IPS-15b (cell line): ENCODE data around the gene TSPAN4.

Source experiments
- H3K27me3 ChIP-seq: one replicate; pipeline ENCODE4 v1.6.1; 2013; ENCODE audit warnings: low read length; ENCODE audit not compliant: control insufficient read depth, insufficient read depth
- H3K36me3 ChIP-seq: one replicate; pipeline ENCODE4 v1.6.1; 2013; ENCODE audit warnings: low read length; ENCODE audit not compliant: control insufficient read depth, insufficient read depth
- H3K4me1 ChIP-seq: one replicate; pipeline ENCODE4 v1.6.1; 2013; ENCODE audit warnings: mild to moderate bottlenecking, low read length; ENCODE audit not compliant: control insufficient read depth, insufficient read depth
- H3K4me3 ChIP-seq: one replicate; pipeline ENCODE4 v1.5.1; 2013; ENCODE audit warnings: low read depth, low read length
- H3K9ac ChIP-seq: one replicate; pipeline ENCODE4 v1.6.1; 2013; ENCODE audit warnings: low read depth, mild to moderate bottlenecking, low read length
- H3K9me3 ChIP-seq: one replicate; pipeline ENCODE4 v1.6.1; 2013; ENCODE audit warnings: mild to moderate bottlenecking, low read length; ENCODE audit not compliant: control insufficient read depth, insufficient read depth

Gene TSPAN4

DNA sequence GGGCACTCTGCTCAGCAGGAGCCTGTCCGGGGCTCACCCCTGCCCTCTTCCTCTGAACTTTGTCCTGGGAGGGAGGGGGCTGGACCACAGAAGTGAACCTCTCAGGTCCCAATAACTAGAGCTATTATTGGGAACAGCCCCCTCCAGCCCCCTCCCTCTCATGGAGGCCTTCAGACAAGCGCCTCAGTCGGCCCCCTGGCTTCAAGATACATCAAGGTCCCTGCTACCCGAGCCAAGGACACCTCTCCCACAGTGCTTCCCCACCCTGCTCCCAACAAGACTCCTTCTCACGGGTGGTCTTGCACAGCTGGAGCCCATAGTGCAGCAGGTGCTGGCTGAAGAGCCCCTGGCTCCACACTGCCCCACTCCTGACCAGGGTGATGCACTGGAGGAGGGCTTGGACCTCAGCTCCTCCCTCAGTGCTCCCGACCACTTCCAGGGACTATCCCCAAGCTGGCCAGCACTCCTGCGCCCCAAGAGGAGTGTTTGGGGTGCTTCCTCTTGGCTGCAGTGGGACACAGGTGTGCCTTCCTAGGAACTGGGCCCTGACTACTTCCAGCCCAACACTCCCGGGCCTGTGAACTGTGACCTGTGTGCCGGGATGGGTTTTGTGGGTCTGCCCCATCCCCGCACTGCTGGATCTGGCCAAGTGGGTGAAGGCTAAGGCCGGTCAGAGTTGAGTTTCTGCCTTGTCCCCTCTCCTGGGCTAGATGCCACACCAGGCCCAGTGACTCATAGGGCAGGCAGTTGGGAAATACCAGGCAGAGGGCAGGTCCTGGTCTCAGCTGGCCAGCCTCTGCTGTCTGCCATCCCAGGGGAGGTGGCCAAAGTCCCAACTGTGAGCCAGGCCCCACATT lies 21.8 kb upstream of the TSPAN4 start:
- Histone ChIP-seq H3K4me3 (peak overlapping the region; percentile 69), H3K36me3 (peaks cover 16% of the 10 kb centered on the region), H3K27me3 (no peaks in the 10 kb centered on the region), H3K9me3 (no peaks in the 10 kb centered on the region), H3K4me1 (peaks cover 2% of the 10 kb centered on the region), H3K9ac (no peak overlapping the region)

DNA sequence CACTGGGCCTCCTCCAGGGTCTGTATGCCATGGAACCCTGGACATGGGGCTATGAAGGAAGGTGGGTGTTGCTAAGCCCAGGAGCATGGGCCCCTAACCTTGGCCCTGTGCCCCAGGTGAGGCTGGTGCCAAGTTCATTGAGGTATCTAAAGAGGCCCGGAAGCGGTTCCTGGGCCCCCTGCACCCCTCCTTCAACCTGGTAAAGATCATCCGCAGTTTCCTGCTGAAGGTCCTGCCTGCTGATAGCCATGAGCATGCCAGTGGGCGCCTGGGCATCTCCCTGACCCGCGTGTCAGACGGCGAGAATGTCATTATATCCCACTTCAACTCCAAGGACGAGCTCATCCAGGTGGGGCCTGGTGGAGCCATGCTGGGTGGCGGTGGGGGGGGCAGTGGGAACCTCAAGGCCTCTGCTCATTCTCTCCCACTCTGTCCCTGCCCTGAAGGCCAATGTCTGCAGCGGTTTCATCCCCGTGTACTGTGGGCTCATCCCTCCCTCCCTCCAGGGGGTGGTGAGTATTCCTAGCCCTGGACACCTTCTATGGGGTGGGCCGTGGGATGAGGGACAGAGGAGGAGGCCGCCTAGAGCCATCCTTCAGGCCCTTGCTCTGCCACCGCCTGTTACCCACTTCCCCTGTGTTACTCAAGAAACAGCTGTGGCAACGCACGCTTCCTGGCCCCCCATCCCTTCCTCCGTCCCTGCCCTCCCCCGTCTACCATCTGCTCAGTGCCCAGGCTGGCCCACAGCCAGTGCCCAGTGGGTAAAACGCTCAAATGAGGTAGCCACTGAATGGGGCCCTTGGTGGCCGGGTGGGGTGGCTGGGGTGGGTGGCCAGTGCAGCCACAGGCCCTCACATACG lies 20.9 kb upstream of the TSPAN4 start:
- H3K4me1 ChIP-seq = peaks cover 2% of the 10 kb centered on the region
- H3K9me3 ChIP-seq = no peaks in the 10 kb centered on the region
- no peak overlapping the region for H3K4me3 ChIP-seq
- peaks cover 16% of the 10 kb centered on the region for H3K36me3 ChIP-seq
- no peaks in the 10 kb centered on the region for H3K27me3 ChIP-seq
- no peak overlapping the region for H3K9ac ChIP-seq

DNA sequence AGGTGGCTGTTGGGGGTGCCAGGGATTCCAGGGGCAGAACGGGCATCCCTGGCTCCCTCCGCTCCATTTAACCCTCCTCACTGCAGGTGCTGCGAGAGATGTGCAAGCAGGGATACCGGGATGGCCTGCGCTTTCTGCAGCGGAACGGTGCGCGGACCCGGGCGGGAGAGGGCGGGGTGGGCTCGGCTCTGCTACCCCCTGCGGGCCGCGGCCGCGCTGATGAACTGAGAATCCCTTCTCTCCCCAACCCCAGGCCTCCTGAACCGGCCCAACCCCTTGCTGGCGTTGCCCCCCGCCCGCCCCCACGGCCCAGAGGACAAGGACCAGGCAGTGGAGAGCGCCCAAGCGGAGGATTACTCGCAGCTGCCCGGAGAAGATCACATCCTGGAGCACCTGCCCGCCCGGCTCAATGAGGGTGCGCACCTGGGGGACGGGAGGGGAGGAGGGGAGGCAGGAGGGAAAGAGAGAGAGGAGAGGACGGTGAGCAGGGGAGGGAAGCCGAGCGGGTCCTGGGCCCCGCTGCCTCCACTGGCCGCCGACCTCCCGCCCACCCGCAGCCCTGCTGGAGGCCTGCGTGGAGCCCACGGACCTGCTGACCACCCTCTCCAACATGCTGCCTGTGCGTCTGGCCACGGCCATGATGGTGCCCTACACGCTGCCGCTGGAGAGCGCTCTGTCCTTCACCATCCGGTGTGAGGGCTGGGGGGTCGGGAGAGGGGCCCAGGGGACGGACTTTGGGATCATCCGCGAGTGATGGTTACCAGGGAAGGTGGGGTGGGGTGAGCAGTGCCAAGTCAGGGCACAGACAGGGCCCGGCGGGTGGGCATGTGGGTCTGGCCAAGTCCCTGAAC lies 19.0 kb upstream of the TSPAN4 start:
- H3K36me3 ChIP-seq = peaks cover 16% of the 10 kb centered on the region
- no peaks in the 10 kb centered on the region for H3K9me3 ChIP-seq
- peaks cover 2% of the 10 kb centered on the region for H3K27me3 ChIP-seq
- no peak overlapping the region for H3K9ac ChIP-seq
- H3K4me1 ChIP-seq = peaks cover 1% of the 10 kb centered on the region
- H3K4me3 ChIP-seq = no peak overlapping the region

DNA sequence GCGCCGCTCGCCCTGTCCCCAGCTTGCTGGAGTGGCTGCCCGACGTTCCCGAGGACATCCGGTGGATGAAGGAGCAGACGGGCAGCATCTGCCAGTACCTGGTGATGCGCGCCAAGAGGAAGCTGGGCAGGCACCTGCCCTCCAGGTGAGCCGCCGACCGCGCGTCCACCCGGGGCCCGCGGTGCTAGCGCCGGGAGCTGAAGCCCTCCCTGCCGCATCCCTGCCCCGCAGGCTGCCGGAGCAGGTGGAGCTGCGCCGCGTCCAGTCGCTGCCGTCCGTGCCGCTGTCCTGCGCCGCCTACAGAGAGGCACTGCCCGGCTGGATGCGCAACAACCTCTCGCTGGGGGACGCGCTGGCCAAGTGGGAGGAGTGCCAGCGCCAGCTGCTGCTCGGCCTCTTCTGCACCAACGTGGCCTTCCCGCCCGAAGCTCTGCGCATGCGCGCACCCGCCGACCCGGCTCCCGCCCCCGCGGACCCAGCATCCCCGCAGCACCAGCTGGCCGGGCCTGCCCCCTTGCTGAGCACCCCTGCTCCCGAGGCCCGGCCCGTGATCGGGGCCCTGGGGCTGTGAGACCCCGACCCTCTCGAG lies 18.3 kb upstream of the TSPAN4 start:
- H3K9me3 ChIP-seq = no peaks in the 10 kb centered on the region
- H3K36me3 ChIP-seq = peaks cover 16% of the 10 kb centered on the region
- no peaks in the 10 kb centered on the region for H3K4me1 ChIP-seq
- H3K9ac ChIP-seq = no peak overlapping the region
- H3K4me3 ChIP-seq = no peak overlapping the region
- H3K27me3 ChIP-seq = peaks cover 6% of the 10 kb centered on the region

DNA sequence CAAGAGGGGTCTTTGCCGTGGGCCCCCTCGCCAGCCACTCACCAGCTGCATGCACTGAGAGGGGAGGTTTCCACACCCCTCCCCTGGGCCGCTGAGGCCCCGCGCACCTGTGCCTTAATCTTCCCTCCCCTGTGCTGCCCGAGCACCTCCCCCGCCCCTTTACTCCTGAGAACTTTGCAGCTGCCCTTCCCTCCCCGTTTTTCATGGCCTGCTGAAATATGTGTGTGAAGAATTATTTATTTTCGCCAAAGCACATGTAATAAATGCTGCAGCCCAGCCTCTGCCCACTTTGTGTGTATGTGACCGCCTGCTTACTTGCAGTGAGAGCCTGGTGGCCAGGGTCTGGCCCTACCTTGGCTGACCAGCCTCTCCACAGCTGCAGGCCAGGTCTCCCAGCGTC lies 17.7 kb upstream of the TSPAN4 start:
- no peaks in the 10 kb centered on the region for H3K9me3 ChIP-seq
- H3K36me3 ChIP-seq = peaks cover 16% of the 10 kb centered on the region
- H3K4me3 ChIP-seq = no peak overlapping the region
- no peaks in the 10 kb centered on the region for H3K4me1 ChIP-seq
- H3K27me3 ChIP-seq = peaks cover 8% of the 10 kb centered on the region
- no peak overlapping the region for H3K9ac ChIP-seq

DNA sequence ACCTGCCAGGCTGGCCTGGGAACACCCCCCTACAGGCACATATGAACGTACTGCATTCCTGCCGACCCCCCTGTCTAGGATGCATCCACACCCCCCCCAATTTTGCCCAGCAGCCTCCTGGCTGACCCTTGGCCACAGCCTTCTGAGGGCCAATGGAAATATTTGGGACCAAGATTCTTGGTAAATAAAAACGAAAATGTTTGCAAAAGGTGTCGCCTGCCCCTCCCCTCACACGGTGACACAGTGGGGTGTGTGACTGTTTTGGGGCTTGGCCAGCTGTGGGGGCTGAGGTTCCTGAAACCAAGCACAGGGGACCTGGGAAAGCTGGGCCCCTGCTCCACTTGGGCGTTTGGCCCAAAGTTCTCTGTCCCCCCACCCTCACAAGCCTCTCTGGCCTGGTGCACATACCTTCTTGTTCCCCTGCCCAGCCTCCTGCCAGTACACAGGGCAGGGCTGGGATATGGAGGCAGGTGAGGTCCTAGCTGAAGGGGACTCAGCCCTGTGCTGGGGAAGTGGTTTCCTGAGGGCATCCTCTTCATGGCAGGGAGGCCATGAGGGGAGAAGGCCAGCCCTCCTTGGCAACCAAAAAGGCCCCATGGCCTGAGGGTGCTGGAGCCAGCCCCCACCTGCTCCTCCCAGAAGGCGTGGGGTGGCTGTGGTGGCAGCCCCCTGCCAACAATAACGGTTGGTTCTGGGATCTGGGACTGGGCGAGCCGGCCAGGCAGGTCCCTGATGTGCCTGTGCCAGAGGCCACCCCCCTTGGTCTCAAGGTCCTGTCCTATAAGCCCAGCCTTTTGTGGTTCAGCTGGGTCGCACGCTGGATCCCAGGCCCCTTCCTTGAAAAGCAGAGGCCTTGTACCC lies 17.1 kb upstream of the TSPAN4 start:
- H3K9ac ChIP-seq = no peak overlapping the region
- H3K27me3 ChIP-seq = peaks cover 10% of the 10 kb centered on the region
- H3K4me1 ChIP-seq = no peaks in the 10 kb centered on the region
- H3K9me3 ChIP-seq = no peaks in the 10 kb centered on the region
- peaks cover 16% of the 10 kb centered on the region for H3K36me3 ChIP-seq
- no peak overlapping the region for H3K4me3 ChIP-seq

DNA sequence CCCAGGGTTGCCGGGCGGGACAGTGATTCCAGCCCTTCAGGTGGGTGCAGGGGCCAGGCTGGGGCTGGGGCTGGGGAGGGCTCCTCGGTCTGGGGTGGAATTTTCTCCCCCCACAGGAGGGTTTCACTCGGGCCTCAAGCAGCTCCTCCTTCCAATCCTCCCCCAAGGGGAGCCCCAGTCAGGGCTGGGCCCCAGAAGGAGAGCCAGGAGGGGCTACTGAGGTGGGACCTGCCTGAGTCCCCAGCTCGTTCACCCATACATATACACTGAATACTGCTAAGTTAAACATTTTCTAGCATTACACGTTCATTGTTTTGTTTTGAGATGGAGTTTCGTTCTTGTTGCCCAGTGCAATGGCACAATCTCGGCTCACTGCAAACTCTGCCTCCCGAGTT lies 16.4 kb upstream of the TSPAN4 start:
- Histone ChIP-seq H3K4me1 (peaks cover 2% of the 10 kb centered on the region), H3K27me3 (peaks cover 16% of the 10 kb centered on the region), H3K4me3 (no peak overlapping the region), H3K9me3 (no peaks in the 10 kb centered on the region), H3K9ac (no peak overlapping the region), H3K36me3 (peaks cover 16% of the 10 kb centered on the region)

DNA sequence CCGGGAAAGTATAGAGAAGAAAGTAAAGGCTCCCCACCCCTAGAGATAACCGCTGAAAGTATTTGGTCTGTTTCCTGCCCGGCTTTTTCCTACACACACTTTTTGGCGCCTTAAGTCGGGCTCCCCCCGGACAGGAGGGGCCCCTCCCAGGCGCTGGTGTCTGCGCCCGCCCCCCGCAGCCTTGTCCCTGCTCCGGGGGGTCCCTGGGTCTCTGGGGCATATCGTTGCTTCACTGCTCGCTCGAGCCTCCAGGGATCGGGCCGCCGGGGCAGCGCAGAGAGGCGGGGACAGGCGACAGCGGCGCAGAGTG lies 15.9 kb upstream of the TSPAN4 start:
- Histone ChIP-seq H3K36me3 (peaks cover 16% of the 10 kb centered on the region), H3K4me1 (peaks cover 3% of the 10 kb centered on the region), H3K9ac (no peak overlapping the region), H3K27me3 (peaks cover 22% of the 10 kb centered on the region), H3K9me3 (no peaks in the 10 kb centered on the region), H3K4me3 (peak overlapping the region; percentile 61)

DNA sequence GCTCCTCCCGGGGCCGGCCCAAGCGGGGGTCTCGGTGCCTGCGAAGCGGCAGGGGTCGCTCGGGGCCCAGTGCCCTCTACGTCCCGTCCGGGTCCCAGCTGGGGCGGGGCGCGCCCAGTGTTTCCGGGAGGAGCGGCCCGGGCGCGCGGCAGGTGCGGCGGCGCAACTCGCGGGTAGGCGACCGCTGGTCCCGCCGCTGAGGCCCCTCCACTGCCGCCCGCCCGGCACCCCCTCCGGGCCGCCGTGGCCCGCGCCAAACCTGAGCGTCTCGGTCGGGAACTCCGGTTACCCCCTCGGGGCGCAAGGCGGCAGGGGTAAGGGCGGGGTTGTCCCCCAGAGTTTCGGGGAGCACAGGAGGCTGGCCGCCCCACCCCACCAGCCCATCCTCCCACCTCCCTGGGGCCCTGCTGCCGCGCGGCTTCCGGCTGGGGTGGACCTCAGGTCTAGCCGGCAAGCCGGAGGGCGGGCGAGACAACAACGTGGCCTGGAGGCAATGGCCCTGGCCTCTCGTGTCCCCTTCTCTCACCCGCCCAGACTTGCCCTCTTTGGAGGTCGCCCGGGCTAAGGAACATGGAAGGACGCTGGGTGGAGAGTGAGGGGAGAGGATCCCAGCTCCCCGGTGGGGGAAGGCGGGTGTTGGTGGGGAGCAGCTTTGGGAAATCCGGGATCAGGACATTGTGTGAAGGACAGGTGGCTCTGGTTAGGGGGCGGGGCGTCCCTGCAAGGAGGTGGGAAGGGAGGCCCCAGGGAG lies 15.3 kb upstream of the TSPAN4 start:
- no peaks in the 10 kb centered on the region for H3K9me3 ChIP-seq
- peak overlapping the region; percentile 61 for H3K4me3 ChIP-seq
- peak overlapping the region; percentile 24 for H3K9ac ChIP-seq
- H3K4me1 ChIP-seq = peaks cover 3% of the 10 kb centered on the region
- peaks cover 16% of the 10 kb centered on the region for H3K36me3 ChIP-seq
- H3K27me3 ChIP-seq = peaks cover 27% of the 10 kb centered on the region

DNA sequence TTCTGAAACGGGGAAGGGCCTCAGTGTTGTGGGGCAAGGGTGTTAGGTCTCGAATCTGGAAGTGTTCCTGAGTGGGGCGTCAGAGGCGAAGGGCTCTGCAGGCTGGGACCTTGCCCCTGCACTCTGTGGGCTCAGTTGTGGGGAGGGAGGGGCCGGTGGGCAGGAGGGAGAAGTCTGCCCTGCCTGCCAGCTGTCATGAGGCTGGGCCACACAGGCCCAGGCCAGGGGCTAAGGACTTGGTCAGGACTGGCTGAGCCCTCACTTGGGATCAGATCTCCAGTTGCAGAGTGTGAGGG lies 14.8 kb upstream of the TSPAN4 start, which contains the start of gene CRACR2B:
Gene CRACR2B (plus strand): TSS at position 23 of the 296 bp plus-strand sequence. CDS start 689 bp downstream, outside the sequence.
- Histone ChIP-seq H3K9me3 (no peaks in the 10 kb centered on the region), H3K36me3 (peaks cover 13% of the 10 kb centered on the region), H3K27me3 (peaks cover 27% of the 10 kb centered on the region), H3K4me3 (peak within 1 kb of the TSS; percentile 68), H3K9ac (peak within 1 kb of the TSS; percentile 24), H3K4me1 (peaks cover 3% of the 10 kb centered on the region)
